CD4-positive, alpha-beta T cell treated with Interleukin-1 beta for 1 hour (primary cell): ENCODE measurements around the gene CCDC77.

Source experiments
- DNase-seq, 2 donors: peaks; one replicate each; pipeline ENCODE4 v3.0.0-alpha.2; 2020 to 2022

The CCDC77 gene

DNA sequence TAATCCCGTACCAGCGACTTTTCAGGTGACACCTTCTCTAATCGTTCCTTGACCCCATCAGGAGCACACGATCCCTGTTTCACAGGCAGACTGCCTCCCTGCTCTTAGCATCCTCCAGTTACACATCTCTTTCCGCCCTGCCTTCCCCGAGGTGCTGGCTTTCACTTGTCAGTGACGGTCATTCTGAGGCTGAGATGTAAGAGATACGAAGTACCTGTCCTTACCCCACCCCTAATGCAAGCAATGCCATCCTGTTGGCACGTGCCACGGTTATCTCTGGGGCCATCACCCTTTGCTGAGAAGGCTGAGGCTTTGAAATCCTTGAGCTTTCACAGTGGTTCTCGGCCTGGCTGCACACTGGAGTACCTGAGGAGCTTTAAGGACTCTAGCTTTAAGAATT lies 82.7 kb downstream of the CCDC77 start:
- DNase-seq: no peak

DNA sequence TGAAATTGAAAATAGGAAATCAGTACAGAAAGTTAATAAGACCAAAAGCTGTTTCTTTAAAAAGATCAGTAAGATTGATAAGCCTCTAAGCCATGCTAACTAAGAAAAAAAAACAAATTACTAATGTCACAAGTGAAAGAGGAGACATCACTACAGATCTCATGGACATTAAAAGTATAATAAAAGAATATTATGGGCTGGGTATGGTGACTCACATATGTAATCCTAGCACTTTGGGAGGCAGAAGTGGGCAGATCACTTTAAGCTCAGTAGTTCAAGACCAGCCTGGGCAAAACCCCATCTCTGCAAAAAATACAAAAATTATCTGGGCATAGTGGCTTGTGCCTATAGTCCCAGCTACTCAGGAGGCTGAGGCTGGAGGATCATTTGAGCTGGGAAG lies 88.8 kb downstream of the CCDC77 start:
- no peak for DNase-seq
